Measurements from ENCODE around the gene ZC3H18. TPM values are rescaled to one million over a fixed set of nuclear protein-coding genes. Genes with fewer than 3 reads are reported as not detected.

Gene ZC3H18
- total RNA-seq, 5 donors from 2014 or later (not counting 1 experiment from before 2014, with no cell fraction given), result 87.0 to 111 (median 91.5) TPM

DNA sequence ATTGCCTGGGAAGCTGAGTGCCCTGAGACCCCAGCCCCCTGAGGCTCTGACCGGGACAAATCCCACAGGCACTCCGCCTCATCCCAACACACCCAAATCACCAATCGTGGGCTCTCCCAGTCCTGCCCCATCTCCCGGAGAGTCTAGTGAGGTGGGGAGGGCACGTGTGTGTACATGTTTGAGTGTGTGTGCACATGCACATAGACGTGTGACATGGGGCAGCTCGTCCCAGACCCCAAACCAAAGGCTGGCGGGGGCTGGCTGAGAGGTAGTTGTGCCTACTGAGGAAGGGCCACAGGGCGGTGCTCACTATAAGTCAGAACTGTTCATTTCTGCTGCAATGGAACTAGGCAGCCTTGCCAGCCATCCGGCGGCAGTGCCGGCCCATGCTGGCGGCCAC is 107.5 kb downstream of the ZC3H18 start:
- Histone ChIP-seq H3K4me1 (ENCODE audit: control insufficient read depth in 1 of 2, extremely low read depth in 1 of 2, insufficient read depth in 2 of 2, low read length in 2 of 2) (peaks cover 11 to 34% of the 10 kb centered on the region in 2 experiments), H3K36me3 (ENCODE audit: control insufficient read depth in 2 of 2, extremely low read depth in 1 of 2, insufficient read depth in 1 of 2, low read length in 1 of 2) (peaks cover 32 to 52% of the 10 kb centered on the region in 2 donors), H3K9me3 (no peaks in the 10 kb centered on the region), H3K4me3 (ENCODE audit: control insufficient read depth in 1 of 2, extremely low read depth in 1 of 2, low read length in 1 of 2) (no peak overlapping the region), H3K27ac (ENCODE audit: low read length) (no peak overlapping the region), H3K27me3 (replicated peaks in 1 of 2; ENCODE audit: control insufficient read depth in 2 of 2, extremely low read depth in 1 of 2, insufficient read depth in 2 of 2, low read length in 1 of 2) (no peaks in the 10 kb centered on the region)
- Mint-ChIP-seq H3K27ac (no peak overlapping the region), H3K4me3 (no peak overlapping the region), H3K36me3 (no peaks in the 10 kb centered on the region), H3K4me1 (peaks cover 19 to 22% (median 21%) of the 10 kb centered on the region in 3 donors), H3K27me3 (no peaks in the 10 kb centered on the region), H3K9me3 (no peaks in the 10 kb centered on the region)
- CTCF ChIA-PET, result no interaction called here
- no peak for DNase-seq
- POLR2A ChIA-PET, result no interaction called here
- no peak for ATAC-seq (replicated peaks in 1 of 4)
- WGBS (ENCODE audit: insufficient coverage), result 72% methylated on average over 10 of the region's 13 CpGs

DNA sequence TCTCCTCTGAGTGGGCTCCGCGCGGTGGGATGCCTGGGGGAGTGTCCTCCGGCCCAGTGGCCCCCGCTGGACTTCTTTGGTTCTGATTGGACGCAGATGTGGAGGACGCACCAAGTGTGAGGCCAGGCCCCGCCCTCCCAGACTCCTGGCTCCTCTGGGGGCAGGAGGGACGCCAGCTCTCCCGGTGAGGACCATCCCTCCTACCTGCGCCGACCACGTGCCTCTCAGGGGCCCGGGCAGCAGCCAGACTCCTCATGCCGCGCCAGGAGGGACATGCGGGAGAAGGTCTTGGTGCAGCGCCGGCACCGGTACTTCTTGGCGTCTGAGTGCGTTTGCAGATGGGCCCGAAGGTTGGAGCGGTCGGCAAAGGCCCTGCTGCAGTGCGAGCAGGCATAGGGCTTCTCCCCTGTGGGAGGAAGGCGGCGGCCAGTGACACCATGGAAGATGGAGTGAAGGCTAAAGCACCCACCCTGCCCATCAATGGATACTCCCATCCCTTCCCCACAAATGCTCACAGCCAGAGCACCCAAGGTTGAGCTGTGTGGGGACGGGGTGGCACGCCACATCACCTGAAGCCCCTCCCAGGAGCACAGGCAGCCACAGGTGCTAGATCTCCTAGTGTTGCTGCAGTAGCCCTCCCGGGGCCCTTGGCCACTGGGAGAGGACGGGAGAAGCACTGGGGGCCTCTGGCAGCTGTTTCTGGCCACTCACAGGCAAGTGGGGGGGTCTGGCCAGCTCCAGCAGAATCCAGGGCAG is 108.2 kb downstream of the ZC3H18 start:
- H3K27ac ChIP-seq (ENCODE audit: low read length), result no peak overlapping the region
- DNase-seq (no peak), ATAC-seq (replicated peaks in 1 of 4) (no peak)
- POLR2A ChIA-PET, result no interaction called here
- 91% methylated on average over 27 of the region's 32 CpGs for WGBS (ENCODE audit: insufficient coverage)
- Mint-ChIP-seq H3K36me3 (no peaks in the 10 kb centered on the region), H3K9me3 (no peaks in the 10 kb centered on the region), H3K4me1 (peaks cover 24 to 25% (median 25%) of the 10 kb centered on the region in 3 donors), H3K4me3 (no peak overlapping the region), H3K27ac (no peak overlapping the region), H3K27me3 (no peaks in the 10 kb centered on the region)
- H3K9me3 ChIP-seq, result no peaks in the 10 kb centered on the region
- H3K4me3 ChIP-seq (ENCODE audit: control insufficient read depth in 1 of 2, extremely low read depth in 1 of 2, low read length in 1 of 2), result no peak overlapping the region
- CTCF ChIA-PET, result no interaction called here
- peaks cover 32 to 52% of the 10 kb centered on the region in 2 donors for H3K36me3 ChIP-seq (ENCODE audit: control insufficient read depth in 2 of 2, extremely low read depth in 1 of 2, insufficient read depth in 1 of 2, low read length in 1 of 2)
- H3K27me3 ChIP-seq (replicated peaks in 1 of 2; ENCODE audit: control insufficient read depth in 2 of 2, extremely low read depth in 1 of 2, insufficient read depth in 2 of 2, low read length in 1 of 2), result no peaks in the 10 kb centered on the region
- peaks cover 11 to 40% of the 10 kb centered on the region in 2 experiments for H3K4me1 ChIP-seq (ENCODE audit: control insufficient read depth in 1 of 2, extremely low read depth in 1 of 2, insufficient read depth in 2 of 2, low read length in 2 of 2)

DNA sequence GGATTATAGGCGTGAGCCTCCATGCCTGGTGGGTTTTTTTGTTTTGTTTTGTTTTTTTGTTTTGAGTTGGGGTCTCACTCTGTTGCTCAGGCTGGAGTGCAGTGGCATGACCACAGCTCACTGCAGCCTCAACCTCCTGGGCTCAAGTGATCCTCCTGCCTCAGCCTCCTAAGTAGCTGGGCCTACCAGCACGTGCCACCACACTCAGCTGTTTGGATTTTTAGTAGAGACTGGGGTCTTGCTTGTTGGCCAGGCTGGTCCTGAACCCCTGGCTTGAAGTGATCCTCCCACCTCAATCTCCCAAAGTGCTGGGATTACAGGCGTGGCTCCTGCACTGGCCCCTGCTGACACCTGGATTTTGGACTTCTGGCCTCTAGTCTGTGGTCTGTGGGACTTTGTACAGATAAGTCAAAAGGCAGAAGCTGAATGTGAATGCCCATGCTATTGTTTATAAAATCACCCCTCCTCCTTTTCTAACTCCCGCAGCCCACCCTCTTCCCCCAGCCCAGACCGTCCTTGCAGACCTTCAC is 110.4 kb downstream of the ZC3H18 start:
- Histone ChIP-seq H3K36me3 (ENCODE audit: control insufficient read depth in 2 of 2, extremely low read depth in 1 of 2, insufficient read depth in 1 of 2, low read length in 1 of 2) (peaks cover 29 to 46% of the 10 kb centered on the region in 2 donors), H3K27ac (ENCODE audit: low read length) (peak overlapping the region; percentile 70), H3K4me1 (ENCODE audit: control insufficient read depth in 1 of 2, extremely low read depth in 1 of 2, insufficient read depth in 2 of 2, low read length in 2 of 2) (peaks cover 16 to 61% of the 10 kb centered on the region in 2 experiments), H3K27me3 (replicated peaks in 1 of 2; ENCODE audit: control insufficient read depth in 2 of 2, extremely low read depth in 1 of 2, insufficient read depth in 2 of 2, low read length in 1 of 2) (no peaks in the 10 kb centered on the region), H3K9me3 (no peaks in the 10 kb centered on the region), H3K4me3 (ENCODE audit: control insufficient read depth in 1 of 2, extremely low read depth in 1 of 2, low read length in 1 of 2) (no peak overlapping the region)
- Mint-ChIP-seq H3K27ac (peak overlapping the region; percentile 94 to 97), H3K27me3 (no peaks in the 10 kb centered on the region), H3K9me3 (no peaks in the 10 kb centered on the region), H3K4me1 (peaks cover 40 to 45% (median 44%) of the 10 kb centered on the region in 3 donors), H3K36me3 (no peaks in the 10 kb centered on the region), H3K4me3 (peak overlapping the region in 1 of 3 donors; percentile 72)
- POLR2A ChIA-PET, result interaction anchor here (0.6 kb wide), 3 partner anchors 22 to 59 kb away, joined by 3 to 6 read pairs (median 3); no protein-coding TSS in a partner anchor
- DNase-seq, result no peak
- ATAC-seq (replicated peaks in 1 of 4), result no peak
- WGBS (ENCODE audit: insufficient coverage), result 95% methylated on average over 2 of the region's 5 CpGs
- CTCF ChIA-PET, result interaction anchor here in 1 of 2 donors (0.5 to 0.6 kb wide), 2 partner anchors 26 to 79 kb away, joined by 3 read pairs; partner anchors contain the start of genes CTU2 and RNF166

DNA sequence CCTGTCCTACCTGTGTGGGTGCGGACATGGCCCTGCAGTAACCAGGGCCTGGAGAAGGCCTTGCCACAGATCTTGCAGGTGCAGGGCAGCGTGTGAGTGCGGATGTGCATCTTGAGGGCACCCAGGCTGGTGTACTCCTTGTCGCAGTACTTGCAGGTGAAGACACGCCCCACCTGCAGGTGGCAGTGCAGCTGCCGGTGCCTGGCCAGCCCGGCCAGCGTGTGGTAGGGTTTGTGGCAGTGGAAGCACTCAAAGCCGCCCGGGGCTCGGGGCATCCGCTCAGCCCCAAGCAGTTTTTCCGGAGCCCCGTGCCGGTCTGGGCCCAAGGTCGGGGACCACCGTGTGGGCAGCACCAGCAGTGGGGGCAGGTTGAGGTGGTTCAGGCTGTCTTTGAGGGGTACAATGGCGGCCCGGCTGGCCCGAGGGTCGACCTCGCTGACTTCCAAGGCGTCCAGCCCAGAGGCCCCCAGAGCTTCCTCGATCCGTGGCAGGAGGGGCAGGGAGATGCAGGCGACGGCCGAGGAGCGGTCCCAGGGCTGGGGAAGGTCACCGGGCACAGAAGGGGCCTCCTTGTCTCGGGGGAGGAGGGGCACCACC is 111.0 kb downstream of the ZC3H18 start:
- WGBS (ENCODE audit: insufficient coverage), result 63% methylated on average over 27 of the region's 31 CpGs
- Mint-ChIP-seq H3K4me3 (peak overlapping the region; percentile 28 to 72 (median 59)), H3K4me1 (peaks cover 40 to 45% (median 44%) of the 10 kb centered on the region in 3 donors), H3K36me3 (no peaks in the 10 kb centered on the region), H3K27ac (peak overlapping the region; percentile 94 to 97), H3K9me3 (no peaks in the 10 kb centered on the region), H3K27me3 (no peaks in the 10 kb centered on the region)
- peak in 18 of 35 experiments; percentile 39 to 65 (median 52) for DNase-seq
- ChIA-PET POLR2A (interaction anchor here in 1 of 2 donors (0.5 to 0.6 kb wide), 2 partner anchors 20 to 60 kb away, joined by 3 to 4 read pairs; no protein-coding TSS in a partner anchor), CTCF (interaction anchor here in 1 of 2 donors (0.5 kb wide), 1 partner anchor 25 kb away, joined by 3 read pairs; the partner anchor contains the start of genes CTU2 and RNF166)
- Histone ChIP-seq H3K27ac (ENCODE audit: low read length) (peak overlapping the region; percentile 70), H3K36me3 (ENCODE audit: control insufficient read depth in 2 of 2, extremely low read depth in 1 of 2, insufficient read depth in 1 of 2, low read length in 1 of 2) (peaks cover 23 to 43% of the 10 kb centered on the region in 2 donors), H3K4me3 (ENCODE audit: control insufficient read depth in 1 of 2, extremely low read depth in 1 of 2, low read length in 1 of 2) (peak overlapping the region; percentile 17 to 26), H3K9me3 (no peaks in the 10 kb centered on the region), H3K4me1 (ENCODE audit: control insufficient read depth in 1 of 2, extremely low read depth in 1 of 2, insufficient read depth in 2 of 2, low read length in 2 of 2) (peaks cover 16 to 64% of the 10 kb centered on the region in 2 experiments), H3K27me3 (replicated peaks in 1 of 2; ENCODE audit: control insufficient read depth in 2 of 2, extremely low read depth in 1 of 2, insufficient read depth in 2 of 2, low read length in 1 of 2) (no peaks in the 10 kb centered on the region)
- ATAC-seq (replicated peaks in 1 of 4), result peak; percentile 10 to 24 (median 20)

Other genes starting within 250 kb of the ZC3H18 start
- 1 to 10 TPM in 4 of 5 donors, under 1 TPM in 1; 0.63 to 1.8 (median 1.6) TPM for gene ZNF469, start 187.4 kb upstream of the ZC3H18 start, total RNA-seq
- 10 to 100 TPM; 19.6 to 38.4 (median 33.1) TPM for gene ZFPM1, start 117.1 kb upstream of the ZC3H18 start, total RNA-seq
- gene IL17C, start 68.2 kb downstream of the ZC3H18 start, total RNA-seq, result under 1 TPM in 3 of 5 donors, not detected in 2; 0.35 to 0.93 (median 0.39) TPM
- 100 to 1,000 TPM; 271 to 456 (median 403) TPM for gene CYBA, start 80.7 kb downstream of the ZC3H18 start, total RNA-seq
- 10 to 100 TPM; 52.3 to 81.4 (median 63.4) TPM for gene MVD, start 92.7 kb downstream of the ZC3H18 start, total RNA-seq
- gene SNAI3, start 116.1 kb downstream of the ZC3H18 start, total RNA-seq, result 10 to 100 TPM in 3 of 5 donors, 1 to 10 TPM in 2; 5.2 to 20.4 (median 17.2) TPM
- gene RNF166, start 136.0 kb downstream of the ZC3H18 start, total RNA-seq, result 100 to 1,000 TPM; 246 to 369 (median 264) TPM
- 10 to 100 TPM; 30.1 to 39.5 (median 38.6) TPM for gene CTU2, start 136.1 kb downstream of the ZC3H18 start, total RNA-seq
- gene PIEZO1, start 214.8 kb downstream of the ZC3H18 start, total RNA-seq, result 100 to 1,000 TPM; 139 to 274 (median 240) TPM
- 1 to 10 TPM in 4 of 5 donors, under 1 TPM in 1; 0.93 to 3.7 (median 1.5) TPM for gene CDT1, start 233.4 kb downstream of the ZC3H18 start, total RNA-seq
- gene APRT, start 241.5 kb downstream of the ZC3H18 start, total RNA-seq, result 100 to 1,000 TPM; 166 to 245 (median 228) TPM

All from T-cell (primary cell).